GM12878 (cell line): ENCODE results near the gene PLEKHA6. TPM values are rescaled to one million over a fixed set of nuclear protein-coding genes. Genes with fewer than 3 reads are reported as not detected.
A peak's percentile ranks its signal among the peaks of the same experiment; 100 is the strongest.

ENCODE experiments used
- ATAC-seq: fragments of 200-7000 bp; cut with Tn5 transposase; 3 replicates; pipeline ENCODE4 v1.9.1; 2020; ENCODE audit warnings: mild to moderate bottlenecking, moderate library complexity
- BruUV-seq: library from RNA; stranded (reverse); fragments of 400-500 nt; replicated peaks from 2 replicates; lab custom pipeline; 2021; lab: Mats Ljungman, UMichigan
- CTCF ChIA-PET: fragments of 300-600 bp; sonication (Branson Sonifier 250); formaldehyde crosslinking; extraction: SDS; loops from one replicate; lab custom pipeline; 2021; ENCODE audit warnings: inconsistent platforms; lab: Yijun Ruan, JAX
- POLR2A ChIA-PET: fragments of 350-600 bp; formaldehyde crosslinking; extraction: SDS; loops from one replicate; lab custom pipeline; 2021; ENCODE audit warnings: inconsistent platforms; lab: Charles Lee
- RAD21 ChIA-PET: fragments of 300-600 bp; sonication (Branson Sonifier 250); formaldehyde crosslinking; loops from one replicate; lab custom pipeline; 2023; ENCODE audit warnings: antibody characterized with exemption; ENCODE audit not compliant: unreplicated experiment; lab: Charles Lee
- SMC1A ChIA-PET: fragments of 300-600 bp; sonication (Branson Sonifier 250); formaldehyde crosslinking; loops from one replicate; lab custom pipeline; 2023; ENCODE audit not compliant: unreplicated experiment, uncharacterized antibody; lab: Charles Lee
- DNase-seq: peaks from one replicate; pipeline ENCODE4 v3.0.0-alpha.2; 2011; ENCODE audit warnings: low read depth, low spot score
- FAIRE-seq: peaks from 3 replicates; lab custom pipeline; 2011; peaks lifted over from hg19 to GRCh38; lab: Jason Lieb, UNC
- H2AFZ ChIP-seq: 2 replicates; pipeline ENCODE4 v1.6.0; 2011; ENCODE audit warnings: low read depth, low read length, control low read depth; ENCODE audit not compliant: control insufficient read depth
- H3K27ac ChIP-seq: 2 replicates; pipeline ENCODE4 v1.5.1; 2011; ENCODE audit warnings: control low read depth; ENCODE audit not compliant: control insufficient read depth, insufficient read depth
- H3K27me3 ChIP-seq, 2 experiments: replicated peaks in 1 of 2; 2 replicates each; pipeline versions ENCODE4 v1.6.0 to v1.6.1; 2011; ENCODE audit warnings: low read length in 1 of 2; ENCODE audit not compliant: control insufficient read depth in 2 of 2, insufficient read depth in 2 of 2
- H3K36me3 ChIP-seq, 2 experiments: 2 replicates each; pipeline ENCODE4 v1.5.1; 2011; ENCODE audit warnings: low read length in 1 of 2; ENCODE audit not compliant: control insufficient read depth in 2 of 2, insufficient read depth in 2 of 2
- H3K4me1 ChIP-seq: 2 replicates; pipeline ENCODE4 v1.6.1; 2011; ENCODE audit warnings: mild to moderate bottlenecking, low read length, moderate library complexity, mixed read lengths; ENCODE audit not compliant: control insufficient read depth, insufficient read depth
- H3K4me2 ChIP-seq: 2 replicates; pipeline ENCODE4 v1.6.0; 2011; ENCODE audit warnings: control low read depth; ENCODE audit not compliant: control insufficient read depth, insufficient read depth
- H3K4me3 ChIP-seq: fragments of 200-600 bp; sonication (generic); 2 replicates; pipeline ENCODE4 v1.5.1; 2016
- H3K79me2 ChIP-seq: 2 replicates; pipeline ENCODE4 v1.6.0; 2011; ENCODE audit warnings: low read length; ENCODE audit not compliant: control insufficient read depth, insufficient read depth
- H3K9ac ChIP-seq: 2 replicates; pipeline ENCODE4 v1.8.0; 2011; ENCODE audit warnings: low read length, control low read depth, mixed read lengths; ENCODE audit not compliant: control insufficient read depth, insufficient read depth
- H3K9me3 ChIP-seq: replicated peaks from 3 replicates; pipeline ENCODE4 v1.5.1; 2011; ENCODE audit warnings: mild to moderate bottlenecking, low read length; ENCODE audit not compliant: control insufficient read depth, insufficient read depth
- H4K20me1 ChIP-seq: 2 replicates; pipeline ENCODE4 v1.6.0; 2011; ENCODE audit not compliant: control insufficient read depth, insufficient read depth
- BMI1 ChIP-seq: fragments of 450-650 bp; IDR thresholded peaks from 2 replicates; pipeline ENCODE4 v1.6.1; 2016; ENCODE audit warnings: mild to moderate bottlenecking, moderate library complexity, borderline replicate concordance
- HDAC6 ChIP-seq: fragments of 200-600 bp; sonication (generic); IDR thresholded peaks from one replicate; pipeline ENCODE4 v1.8.0; 2017; ENCODE audit warnings: antibody characterized with exemption; ENCODE audit not compliant: unreplicated experiment
- IRF4 ChIP-seq: IDR thresholded peaks from 2 replicates; pipeline ENCODE4 v1.6.1; 2011; ENCODE audit warnings: low read depth, low read length
- JUND ChIP-seq: IDR thresholded peaks from 2 replicates; pipeline ENCODE4 v1.6.1; 2012; ENCODE audit warnings: low read depth, mild to moderate bottlenecking, low read length, improper control_type of control experiment, moderate library complexity
- MTA3 ChIP-seq: IDR thresholded peaks from 2 replicates; pipeline ENCODE4 v1.6.1; 2012; ENCODE audit warnings: low read length, inconsistent platforms, borderline replicate concordance
- POU2F2 ChIP-seq: IDR thresholded peaks from 3 replicates; pipeline ENCODE4 v1.6.1; 2011; ENCODE audit warnings: low read depth, mild to moderate bottlenecking, low read length, borderline replicate concordance
- RB1 ChIP-seq: fragments of 450-650 bp; formaldehyde crosslinking; IDR thresholded peaks from 2 replicates; pipeline ENCODE4 v1.6.1; 2017; ENCODE audit warnings: mild to moderate bottlenecking, borderline replicate concordance
- RFX5 ChIP-seq: IDR thresholded peaks from 2 replicates; pipeline ENCODE4 v1.6.1; 2011; ENCODE audit warnings: low read depth, low read length, improper control_type of control experiment
- SMAD1 ChIP-seq: fragments of 450-650 bp; IDR thresholded peaks from 2 replicates; pipeline ENCODE4 v1.6.1; 2018; ENCODE audit warnings: mild to moderate bottlenecking, low read depth; ENCODE audit not compliant: partially characterized antibody
- SMARCA5 ChIP-seq: fragments of 450-650 bp; IDR thresholded peaks from 2 replicates; pipeline ENCODE4 v1.6.1; 2017; ENCODE audit warnings: mild to moderate bottlenecking
- SPI1 ChIP-seq: IDR thresholded peaks from 2 replicates; pipeline ENCODE4 v1.6.1; 2011; ENCODE audit warnings: low read depth, mild to moderate bottlenecking, low read length, moderate library complexity, borderline replicate concordance; ENCODE audit not compliant: insufficient read depth
- SRF ChIP-seq, 2 experiments: IDR thresholded peaks; 2 replicates each; pipeline ENCODE4 v1.6.1; 2011; ENCODE audit warnings: low read depth in 2 of 2, low read length in 2 of 2, mild to moderate bottlenecking in 1 of 2, moderate library complexity in 1 of 2
- STAT1 ChIP-seq: fragments of 450-650 bp; conservative IDR thresholded peaks from 2 replicates; pipeline ENCODE4 v1.6.1; 2014; ENCODE audit warnings: antibody characterized with exemption, mild to moderate bottlenecking
- SUPT20H ChIP-seq: IDR thresholded peaks from 2 replicates; pipeline ENCODE4 v1.6.1; 2011; ENCODE audit warnings: low read depth, mild to moderate bottlenecking, low read length, moderate library complexity, borderline replicate concordance; ENCODE audit not compliant: control insufficient read depth
- WGBS: methylation state at CpG from one replicate; pipeline ENCODE4 v1.1.6; 2016; ENCODE audit warnings: low lambda C conversion rate; ENCODE audit not compliant: insufficient replicate concordance, insufficient coverage; ENCODE audit errors: missing lambda C conversion rate; 5-methylcytosine and 5-hydroxymethylcytosine counted together
- in situ Hi-C: fragments of 300-500 bp; cut with MboI; formaldehyde crosslinking; loops from 9 replicates; pipeline ENCODE4 v1.14.3; 2018; ENCODE audit warnings: mixed read lengths
- intact Hi-C: fragments of 100-400 bp; cut with micrococcal nuclease; formaldehyde crosslinking; loops from one replicate; pipeline ENCODE4 v1.14.2; 2022; ENCODE audit not compliant: unreplicated experiment
- polyA plus RNA-seq, 11 experiments: library from polyadenylated mRNA; depleted of rRNA in 4 of 11; unstranded in 6 of 11; stranded (reverse) in 5 of 11; fragments of >200 nt; fragmentation: Nextera tagmentation in 4 of 11; fragmentation: Illumina TruSeq in 1 of 11; extraction: Ambion mirVana in 4 of 11; extraction: Trizol in 1 of 11; gene quantifications; 1 replicate in 1 of 11; 2 replicates in 10 of 11; pipeline versions ENCODE4 v1.2.1 to v1.2.3, GENCODE V29; 2011 to 2016; ENCODE audit warnings: inconsistent platforms in 2 of 11, missing spikeins in 2 of 11, low read depth in 1 of 11
- total RNA-seq, 4 experiments: library from RNA; depleted of rRNA in 3 of 4; stranded (reverse); fragments of >200 nt in 3 of 4; fragmentation: Illumina TruSeq in 1 of 4; extraction: Trizol in 1 of 4; gene quantifications; 2 replicates each; pipeline versions ENCODE4 v1.2.1 to v1.2.3, GENCODE V29; 2013 to 2021

The PLEKHA6 gene
- total and polyA plus RNA-seq, 10 of the 15 experiments (the other 5 are each of a cell fraction or from before 2014, with no cell fraction given), result 0.04 to 0.81 (median 0.19) TPM; not detected in 4

- Histone ChIP-seq H3K27me3 (no peaks in the 10 kb centered on the region), H3K4me1 (peaks cover 11% of the 10 kb centered on the region), H2AFZ (no peak overlapping the region), H3K27ac (no peak overlapping the region), H3K36me3 (no peaks in the 10 kb centered on the region), H4K20me1 (no peaks in the 10 kb centered on the region), H3K9ac (no peak overlapping the region), H3K79me2 (no peaks in the 10 kb centered on the region), H3K4me3 (no peak overlapping the region), H3K4me2 (no peak overlapping the region), H3K9me3 (no peaks in the 10 kb centered on the region)
- in situ Hi-C loops, result loop anchor here (10.0 kb wide), 1 partner anchor 503 kb away; the partner anchor contains the start of gene SNRPE
- SMC1A ChIA-PET, result interaction anchor here (12.8 kb wide), 1 partner anchor 28 kb away, joined by 141 read pairs; no protein-coding TSS in a partner anchor
- no peak for FAIRE-seq
- intact Hi-C loops, result no loop called here
- 53% methylated on average over 10 of the region's 10 CpGs for WGBS
- no peak for ATAC-seq
- POLR2A ChIA-PET, result no interaction called here
- CTCF ChIA-PET, result interaction anchor here (17.7 kb wide), 1 partner anchor 29 kb away, joined by 297 read pairs; no protein-coding TSS in a partner anchor
- BruUV-seq, result no TSS peak
- RAD21 ChIA-PET, result no interaction called here
- DNase-seq, result no peak
- TF ChIP-seq RB1, result no peak
- no peak for TF ChIP-seq RFX5
- TF ChIP-seq MTA3, result no peak
- no peak for TF ChIP-seq IRF4
Observed at GRCh38 chr1:204367956-204368355, 8.2 kb upstream of the PLEKHA6 start.

GRCh38 chr1:204367193-204367858 lies 7.6 kb upstream of the PLEKHA6 start:
- Histone ChIP-seq H3K4me3 (no peak overlapping the region), H4K20me1 (no peaks in the 10 kb centered on the region)

More at GRCh38 chr1:204367193-204367858, 7.6 kb upstream of the PLEKHA6 start:
- Histone ChIP-seq H3K27me3 (no peaks in the 10 kb centered on the region), H2AFZ (no peak overlapping the region), H3K4me2 (no peak overlapping the region), H3K79me2 (no peaks in the 10 kb centered on the region), H3K9me3 (no peaks in the 10 kb centered on the region), H3K36me3 (no peaks in the 10 kb centered on the region), H3K4me1 (peaks cover 11% of the 10 kb centered on the region), H3K9ac (no peak overlapping the region), H3K27ac (no peak overlapping the region)
- POLR2A ChIA-PET, result no interaction called here
- in situ Hi-C loops, result loop anchor here (10.0 kb wide), 1 partner anchor 503 kb away; the partner anchor contains the start of gene SNRPE
- TF ChIP-seq SMAD1, result no peak
- TF ChIP-seq JUND, result no peak
- TF ChIP-seq HDAC6, result no peak
- no peak for TF ChIP-seq SPI1
- no peak for TF ChIP-seq STAT1
- TF ChIP-seq SMARCA5, result no peak
- TF ChIP-seq SRF (IDR thresholded peaks at IDR 0.05; ENCODE audit: low read depth in 2 of 2, low read length in 2 of 2), result no peak
- TF ChIP-seq SUPT20H, result no peak
- no peak for TF ChIP-seq POU2F2
- TF ChIP-seq BMI1, result no peak
- no peak for TF ChIP-seq RB1
- DNase-seq, result no peak
- RAD21 ChIA-PET, result interaction anchor here (0.6 to 1.8 kb wide), 2 partner anchors 28 to 31 kb away, joined by 3 to 9 read pairs; no protein-coding TSS in a partner anchor
- 53% methylated on average over 16 of the region's 16 CpGs for WGBS
- SMC1A ChIA-PET, result interaction anchor here (0.7 to 12.8 kb wide), 3 partner anchors 14 to 205 kb away, joined by 3 to 141 read pairs (median 3); no protein-coding TSS in a partner anchor
- CTCF ChIA-PET, result interaction anchor here (0.6 to 17.7 kb wide), 9 partner anchors 9 to 1440 kb away, joined by 3 to 297 read pairs (median 4); partner anchors contain the start of gene KLHL12
- FAIRE-seq, result peak; percentile 35
- no TSS peak for BruUV-seq
- no peak for ATAC-seq
- intact Hi-C loops, result no loop called here
